Hematopoietic multipotent progenitor cell treated with erythropoietin and hydrocortisone succinate and interleukin-3 and kit ligand, for 15 days (in vitro differentiated cells): Measurements from ENCODE around the gene CXCR6.
A peak's percentile ranks its signal among the peaks of the same experiment; 100 is the strongest.
"Not testable (repeated sequence)": the region's sequence is repeated elsewhere in the genome, so short reads cannot be mapped to it uniquely, and the experiment has no call there.

Source experiments
- DNase-seq: peaks from one replicate; pipeline ENCODE4 v3.0.0-alpha.2; 2015; ENCODE audit warnings: low spot score

The CXCR6 gene

DNA sequence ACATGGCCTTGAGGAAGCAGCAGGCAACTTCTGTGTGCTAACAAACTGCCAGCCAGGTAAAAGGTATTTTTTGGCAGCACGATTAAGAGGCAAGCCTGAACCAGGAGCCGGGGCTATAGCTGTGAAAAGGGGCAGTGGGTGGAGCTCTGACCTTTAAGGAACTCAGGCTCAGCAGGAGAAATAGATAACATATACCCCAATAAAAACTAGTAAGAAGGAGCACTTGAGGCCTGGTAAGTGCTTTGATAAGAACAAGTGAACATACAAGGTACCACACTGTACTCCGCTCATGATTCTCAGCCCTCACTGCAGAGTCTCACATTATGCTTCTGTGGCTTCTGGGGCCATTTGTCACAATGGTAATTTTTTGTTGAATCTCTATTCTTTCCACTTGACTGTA, 46.9 kb downstream of the CXCR6 start:
- peak; percentile 36 for DNase-seq

DNA sequence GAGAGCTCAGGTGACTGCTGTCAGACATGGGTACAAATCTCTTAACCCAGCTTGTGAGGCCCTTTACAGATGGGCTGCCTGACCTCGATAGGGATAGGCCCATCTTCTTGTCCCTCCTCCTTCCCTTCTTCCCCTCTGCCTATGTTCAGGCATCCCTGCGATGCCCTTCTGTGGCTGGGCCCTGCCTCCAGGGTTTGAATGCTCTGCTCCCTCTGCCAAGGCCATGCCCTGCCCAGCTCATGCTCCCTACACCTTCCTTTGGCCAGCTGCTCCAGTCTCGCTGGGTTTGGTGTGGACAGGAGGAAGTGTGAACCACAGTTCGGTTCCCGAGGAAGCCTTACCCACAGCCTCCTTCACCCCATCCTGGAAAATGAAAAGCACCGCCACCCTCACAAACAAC, 48.1 kb downstream of the CXCR6 start:
- DNase-seq, result no peak

DNA sequence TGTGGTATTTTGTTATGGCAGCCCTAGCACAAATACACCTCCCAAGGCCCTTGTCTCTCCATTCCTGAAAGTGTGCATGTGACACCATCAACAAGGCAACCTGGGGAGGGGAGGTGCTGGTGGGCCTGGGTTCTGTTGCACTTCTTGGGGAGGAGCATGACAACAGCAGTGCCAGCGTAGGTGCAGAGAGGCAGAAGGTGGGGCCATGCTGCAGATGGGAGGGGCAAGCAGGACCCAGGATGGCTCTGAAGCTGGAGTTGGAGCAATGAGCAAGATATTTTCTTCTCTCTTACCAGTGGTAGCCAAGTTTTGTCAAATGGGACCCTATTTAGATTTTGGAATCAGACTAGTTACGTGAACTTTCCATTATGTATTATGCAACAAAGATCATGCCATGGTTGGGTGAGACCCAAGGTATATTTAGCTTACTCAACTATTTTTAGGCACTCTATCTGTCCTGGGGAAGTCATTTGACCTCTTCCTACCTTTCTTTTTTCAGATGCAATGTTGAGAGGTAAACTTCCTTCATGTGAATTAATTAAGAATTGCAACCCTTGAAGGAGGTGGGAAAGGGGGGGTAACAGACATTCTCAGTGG, 49.0 kb downstream of the CXCR6 start:
- DNase-seq, result no peak

DNA sequence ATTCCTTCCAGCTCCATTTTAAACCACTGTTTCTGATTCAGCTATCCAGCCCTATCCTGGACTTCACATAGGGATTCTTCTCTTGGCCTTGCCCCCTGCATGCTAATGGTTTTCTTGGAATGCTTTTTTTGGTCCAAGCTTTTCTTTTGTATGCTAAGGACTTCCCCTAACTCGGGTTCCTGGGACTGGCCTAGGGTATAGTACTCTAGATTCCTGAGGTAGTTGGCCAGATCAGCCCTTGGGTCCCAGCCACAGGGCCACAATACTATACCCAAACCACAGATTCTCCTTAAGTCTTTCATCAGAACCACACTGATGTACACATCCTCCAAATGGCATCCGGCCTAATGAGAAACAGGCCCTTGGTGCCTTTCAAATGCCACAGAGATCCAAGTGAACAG, 49.6 kb downstream of the CXCR6 start:
- DNase-seq, result no peak

DNA sequence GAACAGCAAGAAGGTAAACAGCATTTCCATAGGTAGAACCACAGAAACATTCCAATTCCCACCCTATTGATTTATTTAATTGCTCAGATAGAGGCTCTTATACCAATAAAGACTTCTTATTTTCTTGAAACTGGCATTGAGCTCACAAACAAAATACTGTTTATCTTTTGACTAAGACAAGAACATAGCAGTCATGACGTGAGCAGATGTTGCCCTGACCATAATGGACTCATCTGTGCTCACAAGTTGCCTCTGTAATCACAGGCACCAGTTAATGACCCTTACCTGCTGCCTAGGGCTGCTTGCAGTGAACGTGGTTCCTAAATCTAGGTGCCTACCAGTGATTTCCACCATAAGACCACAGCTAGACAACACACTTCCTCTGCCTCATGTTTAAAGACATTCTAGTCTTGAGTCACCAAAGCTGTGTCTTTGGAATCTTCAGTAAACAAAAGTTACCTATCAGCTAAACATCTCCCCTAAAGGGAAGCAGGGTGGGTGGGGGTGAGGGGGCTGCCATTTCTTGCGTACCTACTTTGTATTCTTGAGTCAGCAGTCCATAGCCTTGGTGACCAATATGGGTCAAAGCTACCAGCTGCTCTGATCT, 50.3 kb downstream of the CXCR6 start:
- no peak for DNase-seq

DNA sequence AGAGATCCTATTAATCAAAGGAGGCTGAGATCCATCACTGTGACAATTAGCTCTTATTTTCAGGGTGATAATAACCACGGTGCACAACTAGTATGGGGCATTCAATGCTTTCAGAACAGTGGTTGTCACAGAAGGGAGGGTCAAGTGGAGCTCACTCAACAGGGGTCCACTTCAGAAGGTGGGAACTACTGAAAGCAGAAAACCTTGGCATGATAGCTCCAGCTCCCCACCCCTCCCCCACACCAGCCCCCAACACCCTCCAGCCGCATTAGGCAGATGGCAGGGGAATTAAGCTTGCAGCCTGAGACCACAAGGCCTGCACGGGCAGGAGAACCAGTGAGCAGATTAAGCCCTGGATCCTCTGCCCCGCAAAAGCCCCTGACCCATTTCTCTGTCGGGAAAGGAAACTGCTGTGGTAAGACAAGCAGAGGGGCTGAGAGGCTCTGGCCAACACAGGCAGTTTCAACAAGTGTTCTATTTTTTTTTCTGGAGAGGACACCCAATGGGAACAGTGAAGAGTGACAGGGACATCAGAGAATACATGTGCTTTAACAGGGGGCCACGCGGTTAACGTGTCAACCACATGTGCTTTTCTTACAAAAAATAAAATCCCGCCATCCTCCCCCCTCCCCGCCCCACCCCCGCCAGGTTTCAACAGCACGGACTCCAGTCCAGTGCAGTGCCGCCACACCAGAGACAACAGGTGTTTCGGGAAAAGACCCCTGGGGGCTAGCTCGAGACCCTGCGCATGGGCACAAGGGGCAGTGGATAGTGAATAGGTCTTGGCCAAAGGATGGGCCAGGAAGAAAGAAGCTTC, 51.4 kb downstream of the CXCR6 start:
- DNase-seq, result no peak

DNA sequence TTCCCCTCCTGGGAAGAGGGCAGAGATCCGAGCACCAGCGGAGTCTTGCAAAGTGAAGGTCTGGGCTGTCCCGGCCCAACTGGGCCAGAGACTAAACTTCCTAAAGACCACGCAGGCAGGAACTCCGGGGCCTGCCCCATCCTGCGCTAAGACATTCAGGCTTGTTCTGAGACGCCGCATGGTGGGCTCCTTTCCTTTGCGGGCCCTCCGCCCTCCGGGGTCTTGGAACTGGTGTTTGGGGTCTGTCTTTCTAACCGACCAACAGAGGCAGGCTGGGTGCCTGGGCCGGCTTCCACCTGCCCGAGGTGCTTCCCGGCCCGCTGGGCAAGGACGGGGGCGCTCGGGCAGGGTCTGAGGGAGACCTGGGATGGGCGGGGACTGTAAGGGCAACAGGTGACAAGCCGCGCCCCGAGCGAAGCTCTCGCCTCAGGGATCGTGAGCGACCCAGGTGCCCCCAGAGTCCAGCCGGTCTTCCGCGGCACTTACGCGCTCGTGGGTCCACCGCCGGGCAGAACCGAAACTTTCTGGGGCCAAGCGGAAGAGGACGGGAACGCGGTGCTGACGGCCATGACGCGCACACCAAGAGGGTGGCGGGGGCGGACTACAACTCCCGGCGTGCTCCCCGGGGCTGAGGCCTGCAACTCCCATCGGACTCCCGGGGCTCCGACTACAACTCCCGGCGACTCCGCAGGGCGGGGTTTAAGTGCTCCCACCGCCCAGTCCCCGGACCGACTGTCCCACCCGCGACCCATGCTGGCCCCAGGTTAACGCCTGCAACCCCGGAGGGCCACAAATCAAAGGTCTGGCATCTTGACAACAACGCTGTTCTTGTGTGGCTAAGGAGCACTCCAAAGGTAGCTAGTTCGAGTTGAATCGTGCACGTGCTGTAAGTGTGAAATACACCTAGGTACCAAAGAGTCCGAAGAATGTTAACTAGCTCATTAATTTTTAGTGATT, 52.2 kb downstream of the CXCR6 start, which contains the start of gene FYCO1:
Gene FYCO1 (minus strand): TSS at position 589 of the 957 bp plus-strand sequence. CDS start 10,914 bp downstream, outside the sequence.
- DNase-seq, result peak; percentile 83

DNA sequence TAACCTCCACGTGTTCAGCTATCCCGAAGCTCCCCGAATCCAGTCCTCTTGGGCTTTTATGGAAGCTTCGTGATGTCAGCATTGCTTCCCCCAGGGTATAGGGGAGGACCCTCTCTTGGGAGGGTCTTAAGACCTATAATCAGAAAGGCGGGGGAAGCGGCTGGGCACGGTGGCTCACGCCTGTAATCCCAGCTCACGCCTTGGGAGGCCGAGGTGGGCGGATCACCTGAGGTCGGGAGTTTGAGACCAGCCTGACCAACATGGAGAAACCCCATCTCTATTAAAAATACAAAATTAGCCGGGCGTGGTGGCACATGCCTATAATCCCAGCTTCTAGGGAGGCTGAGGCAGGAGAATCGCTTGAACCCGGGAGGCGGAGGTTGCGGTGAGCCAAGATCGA, 54.2 kb downstream of the CXCR6 start:
- not testable (repeated sequence) for DNase-seq

DNA sequence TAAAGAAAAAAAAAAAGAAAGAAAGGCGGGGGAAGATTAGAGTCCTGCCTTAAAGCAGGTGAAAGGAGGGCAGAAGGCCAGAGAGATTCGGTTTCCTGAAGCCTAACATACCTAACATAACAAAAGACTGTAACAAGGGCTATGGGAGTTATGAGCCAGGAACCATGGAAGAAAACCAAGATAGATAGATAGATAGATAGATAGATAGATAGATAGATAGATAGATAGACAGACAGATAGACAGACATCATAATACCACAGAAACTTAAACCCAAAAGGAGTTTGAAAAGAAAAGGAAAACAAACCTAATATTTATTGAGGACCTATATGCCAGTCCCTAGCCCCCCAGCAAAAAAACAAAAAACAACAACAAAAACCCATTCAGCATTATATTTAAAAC, 54.7 kb downstream of the CXCR6 start:
- no peak for DNase-seq
